ENCODE data around the gene ZNF598. TPM values are rescaled to one million over a fixed set of nuclear protein-coding genes. Genes with fewer than 3 reads are reported as not detected.

The ZNF598 gene
- total RNA-seq, 1 experiment from 2014 or later = 70.9 TPM

DNA sequence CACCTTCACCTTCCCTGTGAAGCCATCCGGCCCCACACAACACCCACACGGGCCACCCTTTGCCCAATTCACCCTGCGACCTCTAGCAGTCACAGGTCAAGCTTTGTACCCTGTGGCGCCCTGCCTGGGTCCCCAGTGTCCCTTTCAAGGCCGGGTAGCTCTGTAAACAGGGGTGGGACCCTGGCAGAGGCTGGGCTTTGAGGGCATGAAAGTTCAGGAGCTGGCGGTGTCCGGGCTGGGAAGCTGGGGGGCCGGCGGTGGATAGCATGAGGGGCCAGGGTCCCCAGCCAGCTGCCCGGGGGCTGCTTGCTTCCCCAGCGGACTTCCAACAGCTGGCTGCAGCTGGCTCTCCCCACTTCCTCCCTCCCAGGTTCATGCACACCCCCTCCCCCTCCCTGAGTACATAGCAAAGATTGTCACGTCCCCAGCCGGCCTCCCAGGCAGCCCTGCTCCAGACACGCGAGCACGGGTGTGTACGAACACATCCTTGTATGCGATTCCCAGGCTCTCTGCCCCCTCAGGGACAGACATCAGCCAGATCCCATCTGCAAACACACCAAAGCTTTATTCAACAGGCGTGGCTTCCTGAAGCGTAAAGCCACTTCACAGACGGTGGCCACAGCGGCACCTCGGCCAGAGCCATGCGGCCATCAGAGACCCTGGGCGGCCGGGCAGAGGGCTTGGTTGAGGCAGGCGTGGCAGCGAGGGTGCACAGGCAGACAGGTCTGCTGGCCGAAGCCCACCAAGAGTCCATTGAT, 29.8 kb upstream of the ZNF598 start:
- Histone ChIP-seq H3K79me1 (ENCODE audit: insufficient read depth, low read depth, low read length, poor library complexity, severe bottlenecking) (no peaks in the 10 kb centered on the region), H3K4ac (ENCODE audit: low read depth, low read length) (no peak overlapping the region), H4K91ac (ENCODE audit: insufficient read length, low read depth, low read length) (no peak overlapping the region), H4K20me1 (ENCODE audit: control insufficient read depth, insufficient read depth, insufficient read length) (no peaks in the 10 kb centered on the region), H2AK5ac (ENCODE audit: insufficient read length, low read length) (no peak overlapping the region), H2BK15ac (ENCODE audit: low read depth, low read length) (no peak overlapping the region), H2BK120ac (ENCODE audit: low read depth, low read length, poor library complexity, severe bottlenecking) (no peak overlapping the region), H4K5ac (ENCODE audit: insufficient read length, low read depth, low read length) (no peak overlapping the region), H2BK5ac (ENCODE audit: insufficient read length, low read length) (no peak overlapping the region), H4K8ac (replicated peaks; ENCODE audit: insufficient read length, low read depth, low read length) (no peak overlapping the region), H3K23me2 (ENCODE audit: insufficient read length, low read depth, low read length, poor library complexity, severe bottlenecking) (no peaks in the 10 kb centered on the region), H3K18ac (ENCODE audit: insufficient read length, low read depth, low read length) (no peak overlapping the region), H2BK12ac (ENCODE audit: insufficient read length, low read depth, low read length) (no peak overlapping the region), H3K23ac (ENCODE audit: insufficient read length, low read depth, low read length) (no peak overlapping the region), H3K56ac (ENCODE audit: insufficient read length, low read depth, low read length) (no peak overlapping the region), H3T11ph (ENCODE audit: low read length) (no peak overlapping the region), H2BK20ac (ENCODE audit: low read depth, low read length, poor library complexity, severe bottlenecking) (no peak overlapping the region), H3K9me3 (ENCODE audit: control insufficient read depth, low read depth, low read length) (no peaks in the 10 kb centered on the region), H3K27me3 (ENCODE audit: insufficient read depth, low read length) (no peaks in the 10 kb centered on the region), H3K14ac (ENCODE audit: insufficient read depth, low read length) (no peak overlapping the region; the same call in 1 of the 2 replicates), H3K4me2 (ENCODE audit: insufficient read depth, insufficient read length, low read length) (no peak overlapping the region), H3K27ac (ENCODE audit: insufficient read length, low read depth, low read length) (no peak overlapping the region), H3K4me1 (ENCODE audit: insufficient read depth, low read length) (no peaks in the 10 kb centered on the region), H3K9ac (ENCODE audit: extremely low read depth, insufficient read length, low read length) (no peak overlapping the region), H2AFZ (ENCODE audit: low read length) (no peak overlapping the region), H3K79me2 (ENCODE audit: insufficient read depth, low read length) (no peaks in the 10 kb centered on the region)
- H3K4me3 Mint-ChIP-seq = peak overlapping the region in 1 of 2 experiments; percentile 34; a peak in 1 of 5 replicates
- peaks cover 0 to 5% (median 2%) of the 10 kb centered on the region in 3 experiments; a peak in 5 of 7 replicates for H3K36me3 Mint-ChIP-seq (ENCODE audit: insufficient read depth in 1 of 3, low read depth in 3 of 3)
- no peak for DNase-seq
- peaks cover 4 to 11% of the 10 kb centered on the region in 2 experiments; a peak in 3 of 4 replicates for H3K4me1 Mint-ChIP-seq
- no peaks in the 10 kb centered on the region for H3K9me3 Mint-ChIP-seq
- H3K27ac Mint-ChIP-seq = peak overlapping the region in 2 of 3 experiments; percentile 79 to 95; a peak in 4 of 7 replicates
- H3K27me3 Mint-ChIP-seq (ENCODE audit: low read depth) = no peaks in the 10 kb centered on the region
- TF ChIP-seq, protein P1, sequence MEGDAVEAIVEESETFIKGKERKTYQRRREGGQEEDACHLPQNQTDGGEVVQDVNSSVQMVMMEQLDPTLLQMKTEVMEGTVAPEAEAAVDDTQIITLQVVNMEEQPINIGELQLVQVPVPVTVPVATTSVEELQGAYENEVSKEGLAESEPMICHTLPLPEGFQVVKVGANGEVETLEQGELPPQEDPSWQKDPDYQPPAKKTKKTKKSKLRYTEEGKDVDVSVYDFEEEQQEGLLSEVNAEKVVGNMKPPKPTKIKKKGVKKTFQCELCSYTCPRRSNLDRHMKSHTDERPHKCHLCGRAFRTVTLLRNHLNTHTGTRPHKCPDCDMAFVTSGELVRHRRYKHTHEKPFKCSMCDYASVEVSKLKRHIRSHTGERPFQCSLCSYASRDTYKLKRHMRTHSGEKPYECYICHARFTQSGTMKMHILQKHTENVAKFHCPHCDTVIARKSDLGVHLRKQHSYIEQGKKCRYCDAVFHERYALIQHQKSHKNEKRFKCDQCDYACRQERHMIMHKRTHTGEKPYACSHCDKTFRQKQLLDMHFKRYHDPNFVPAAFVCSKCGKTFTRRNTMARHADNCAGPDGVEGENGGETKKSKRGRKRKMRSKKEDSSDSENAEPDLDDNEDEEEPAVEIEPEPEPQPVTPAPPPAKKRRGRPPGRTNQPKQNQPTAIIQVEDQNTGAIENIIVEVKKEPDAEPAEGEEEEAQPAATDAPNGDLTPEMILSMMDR (conservative IDR thresholded peaks at IDR 0.05) = no peak
- WGBS (ENCODE audit: extremely low coverage, insufficient read length, low lambda C conversion rate) = no CpG with 5 or more reads among the region's 29 CpGs
